ENCODE results near the gene CCL2. TPM values are rescaled to one million over a fixed set of nuclear protein-coding genes. Genes with fewer than 3 reads are reported as not detected.
A peak's percentile ranks its signal among the peaks of the same experiment; 100 is the strongest.

The CCL2 gene
- total RNA-seq, 2 donors from 2014 or later = 46.3 to 118 TPM

DNA sequence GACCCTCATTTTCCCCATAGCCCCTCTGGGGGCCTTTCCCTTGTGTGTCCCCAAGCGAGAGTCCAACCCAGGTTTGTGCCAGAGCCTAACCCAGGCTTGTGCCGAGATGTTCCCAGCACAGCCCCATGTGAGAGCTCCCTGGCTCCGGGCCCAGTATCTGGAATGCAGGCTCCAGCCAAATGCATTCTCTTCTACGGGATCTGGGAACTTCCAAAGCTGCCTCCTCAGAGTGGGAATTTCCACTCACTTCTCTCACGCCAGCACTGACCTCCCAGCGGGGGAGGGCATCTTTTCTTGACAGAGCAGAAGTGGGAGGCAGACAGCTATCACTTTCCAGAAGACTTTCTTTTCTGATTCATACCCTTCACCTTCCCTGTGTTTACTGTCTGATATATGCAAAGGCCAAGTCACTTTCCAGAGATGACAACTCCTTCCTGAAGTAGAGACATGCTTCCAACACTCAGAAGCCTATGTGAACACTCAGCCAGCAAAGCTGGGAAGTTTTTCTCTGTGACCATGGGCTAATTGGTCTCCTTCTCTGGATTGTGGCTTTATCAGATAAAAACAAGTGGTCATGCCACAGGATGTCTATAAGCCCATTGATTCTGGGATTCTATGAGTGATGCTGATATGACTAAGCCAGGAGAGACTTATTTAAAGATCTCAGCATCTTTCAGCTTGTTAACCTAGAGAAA, 2.5 kb upstream of the CCL2 start:
- Histone ChIP-seq H3K4me1 (peaks cover 0 to 95% of the 10 kb centered on the region in 2 donors), H3K27ac (peak overlapping the region; percentile 73 to 87), H3K4me3 (no peak overlapping the region), H3K36me3 (no peaks in the 10 kb centered on the region), H3K27me3 (no peaks in the 10 kb centered on the region), H3K9me3 (no peaks in the 10 kb centered on the region)
- peak; percentile 98 for DNase-seq (ENCODE audit: low spot score)
- no peak for TF ChIP-seq CTCF (IDR thresholded peaks at IDR 0.05)

GRCh38 chr17:34253139-34253525, 2.0 kb upstream of the CCL2 start:
- DNase-seq (ENCODE audit: low spot score) = no peak
- Histone ChIP-seq H3K36me3 (no peaks in the 10 kb centered on the region), H3K27me3 (no peaks in the 10 kb centered on the region), H3K9me3 (no peaks in the 10 kb centered on the region), H3K4me1 (peaks cover 0 to 90% of the 10 kb centered on the region in 2 donors), H3K4me3 (no peak overlapping the region), H3K27ac (peak overlapping the region; percentile 73 to 87)
- no peak for TF ChIP-seq CTCF (IDR thresholded peaks at IDR 0.05)

DNA sequence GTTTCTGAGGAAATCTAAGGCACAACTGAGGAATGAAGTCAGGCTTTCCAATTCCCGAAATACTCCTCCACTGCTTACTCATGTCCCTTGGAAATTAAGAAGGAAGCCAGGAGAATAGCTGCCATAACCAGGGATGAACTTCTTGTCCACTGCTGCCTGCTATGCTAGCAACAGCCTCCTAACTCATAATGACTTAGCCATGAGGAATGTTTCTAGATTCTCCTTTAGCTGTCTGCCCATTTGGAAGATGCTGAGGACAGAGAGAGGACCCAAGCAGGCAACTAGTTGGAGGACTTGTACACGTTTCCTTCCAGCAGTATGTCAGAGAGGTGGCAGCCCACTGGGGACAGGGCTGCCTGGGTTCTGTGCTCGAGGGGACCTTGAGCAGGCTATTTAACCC, 939 bp upstream of the CCL2 start:
- DNase-seq (ENCODE audit: low spot score) = no peak
- Histone ChIP-seq H3K27me3 (no peaks in the 10 kb centered on the region), H3K4me3 (peak overlapping the region in 1 of 2 donors; percentile 51), H3K4me1 (peaks cover 0 to 84% of the 10 kb centered on the region in 2 donors), H3K9me3 (no peaks in the 10 kb centered on the region), H3K27ac (peak overlapping the region; percentile 73 to 87), H3K36me3 (no peaks in the 10 kb centered on the region)
- TF ChIP-seq CTCF (IDR thresholded peaks at IDR 0.05) = no peak

DNA sequence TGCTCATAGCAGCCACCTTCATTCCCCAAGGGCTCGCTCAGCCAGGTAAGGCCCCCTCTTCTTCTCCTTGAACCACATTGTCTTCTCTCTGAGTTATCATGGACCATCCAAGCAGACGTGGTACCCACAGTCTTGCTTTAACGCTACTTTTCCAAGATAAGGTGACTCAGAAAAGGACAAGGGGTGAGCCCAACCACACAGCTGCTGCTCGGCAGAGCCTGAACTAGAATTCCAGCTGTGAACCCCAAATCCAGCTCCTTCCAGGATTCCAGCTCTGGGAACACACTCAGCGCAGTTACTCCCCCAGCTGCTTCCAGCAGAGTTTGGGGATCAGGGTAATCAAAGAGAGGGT, 272 bp downstream of the CCL2 start:
- Histone ChIP-seq H3K27ac (peak overlapping the region; percentile 73 to 87), H3K36me3 (no peaks in the 10 kb centered on the region), H3K4me3 (peak overlapping the region; percentile 37 to 51), H3K4me1 (peaks cover 0 to 73% of the 10 kb centered on the region in 2 donors), H3K27me3 (no peaks in the 10 kb centered on the region), H3K9me3 (no peaks in the 10 kb centered on the region)
- no peak for TF ChIP-seq CTCF (IDR thresholded peaks at IDR 0.05)
- no peak for DNase-seq (ENCODE audit: low spot score)

GRCh38 chr17:34255841-34256240, 756 bp downstream of the CCL2 start:
- H3K27ac ChIP-seq = peak overlapping the region; percentile 73 to 87
- H3K4me1 ChIP-seq = peaks cover 0 to 68% of the 10 kb centered on the region in 2 donors
- DNase-seq (ENCODE audit: low spot score) = no peak
- no peaks in the 10 kb centered on the region for H3K27me3 ChIP-seq
- TF ChIP-seq CTCF (IDR thresholded peaks at IDR 0.05) = no peak
- H3K36me3 ChIP-seq = no peaks in the 10 kb centered on the region
- H3K9me3 ChIP-seq = no peaks in the 10 kb centered on the region
- H3K4me3 ChIP-seq = peak overlapping the region; percentile 37 to 51
